Ishikawa (cell line): Measurements from ENCODE around the gene METTL25B.

Experiments used
- CEBPB ChIP-seq: IDR thresholded peaks from 2 replicates; pipeline ENCODE4 v1.6.1; 2012
- CREB1 ChIP-seq: IDR thresholded peaks from 2 replicates; pipeline ENCODE4 v1.6.1; 2012; ENCODE audit warnings: low read depth
- EGR1 ChIP-seq: IDR thresholded peaks from 2 replicates; pipeline ENCODE4 v1.6.1; 2012
- EP300 ChIP-seq: IDR thresholded peaks from 2 replicates; pipeline ENCODE4 v1.6.1; 2012; ENCODE audit warnings: borderline replicate concordance
- FOXM1 ChIP-seq: IDR thresholded peaks from 2 replicates; pipeline ENCODE4 v1.6.1; 2012; ENCODE audit warnings: low read depth, borderline replicate concordance
- MAX ChIP-seq: IDR thresholded peaks from 2 replicates; pipeline ENCODE4 v1.6.1; 2012
- NFIC ChIP-seq: IDR thresholded peaks from 2 replicates; pipeline ENCODE4 v1.6.1; 2012
- RAD21 ChIP-seq: IDR thresholded peaks from 2 replicates; pipeline ENCODE4 v1.6.1; 2012; ENCODE audit warnings: low read depth
- TAF1 ChIP-seq: IDR thresholded peaks from 2 replicates; pipeline ENCODE4 v1.6.1; 2012; ENCODE audit warnings: low read depth, mild to moderate bottlenecking
- TCF12 ChIP-seq: IDR thresholded peaks from 2 replicates; pipeline ENCODE4 v1.6.1; 2012; ENCODE audit warnings: low read depth
- TEAD4 ChIP-seq: IDR thresholded peaks from 2 replicates; pipeline ENCODE4 v1.6.1; 2012
- USF1 ChIP-seq: IDR thresholded peaks from 2 replicates; pipeline ENCODE4 v1.6.1; 2012
- YY1 ChIP-seq: IDR thresholded peaks from 2 replicates; pipeline ENCODE4 v1.6.1; 2012; ENCODE audit warnings: low read depth
- ZBTB7A ChIP-seq: IDR thresholded peaks from 2 replicates; pipeline ENCODE4 v1.6.1; 2012; ENCODE audit warnings: low read depth
- TF ChIP-seq, protein P1 (sequence below): IDR thresholded peaks from 2 replicates; pipeline ENCODE4 v1.6.1; 2012; ENCODE audit warnings: low read depth, mild to moderate bottlenecking

The METTL25B gene

GRCh38 chr1:156684227-156684782 is 44.0 kb upstream of the METTL25B start:
- TF ChIP-seq MAX: no peak
- TF ChIP-seq CEBPB: no peak
- TF ChIP-seq ZBTB7A: no peak
- TF ChIP-seq RAD21: peak; percentile 16; the same call in 1 of the 2 replicates

DNA sequence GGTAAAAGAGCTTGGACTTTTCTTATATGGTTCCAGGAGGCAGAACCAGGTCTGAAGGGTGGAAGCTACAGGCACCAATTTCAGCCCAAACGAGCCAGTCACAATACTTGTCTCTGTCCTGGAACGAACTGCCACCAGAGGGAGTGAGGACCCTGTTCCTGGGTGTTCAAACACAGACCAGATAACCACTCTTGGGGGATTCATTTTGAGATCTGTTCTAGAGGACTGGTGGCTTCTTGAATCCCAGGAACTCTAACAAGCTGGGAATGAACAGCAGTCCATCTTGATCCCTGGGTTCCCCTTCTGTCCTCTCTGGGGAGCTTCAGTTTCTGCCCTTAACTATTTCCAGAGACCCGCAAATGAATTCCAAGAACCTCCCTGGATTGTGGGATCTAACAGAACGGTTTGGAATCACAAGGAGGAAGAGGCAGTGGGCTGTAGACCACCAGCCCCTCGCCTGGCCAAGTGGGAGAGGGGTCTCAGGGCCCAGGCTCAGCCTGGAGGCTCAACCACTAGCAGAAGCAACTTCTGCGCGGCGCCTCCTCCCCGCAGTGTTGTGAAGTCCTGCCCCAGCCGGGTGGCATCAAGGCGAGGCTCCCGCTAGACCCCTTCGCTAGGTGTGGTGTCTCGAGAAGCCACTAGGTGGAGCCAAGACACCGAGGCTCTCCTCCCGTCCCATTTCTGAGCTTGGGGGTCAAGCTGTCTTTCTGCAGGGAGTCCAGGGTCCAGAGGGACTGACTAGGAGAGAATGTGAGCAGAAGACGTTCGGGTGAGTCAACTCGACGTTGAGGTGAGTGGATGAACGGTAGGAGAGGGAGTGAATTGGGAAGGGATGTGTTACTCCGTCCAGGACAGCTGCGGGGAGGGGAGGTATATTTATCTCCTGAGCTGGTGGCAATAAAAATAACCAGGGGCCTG is 39.0 kb upstream of the METTL25B start:
- TF ChIP-seq CEBPB: no peak
- no peak for TF ChIP-seq TEAD4
- no peak for TF ChIP-seq YY1
- peak; percentile 89 for TF ChIP-seq ZBTB7A
- TF ChIP-seq RAD21: peak; percentile 99
- no peak for TF ChIP-seq TAF1
- TF ChIP-seq USF1: no peak
- TF ChIP-seq MAX: peak; percentile 25; the same call in 1 of the 2 replicates
- TF ChIP-seq CREB1: no peak
- no peak for TF ChIP-seq EGR1

DNA sequence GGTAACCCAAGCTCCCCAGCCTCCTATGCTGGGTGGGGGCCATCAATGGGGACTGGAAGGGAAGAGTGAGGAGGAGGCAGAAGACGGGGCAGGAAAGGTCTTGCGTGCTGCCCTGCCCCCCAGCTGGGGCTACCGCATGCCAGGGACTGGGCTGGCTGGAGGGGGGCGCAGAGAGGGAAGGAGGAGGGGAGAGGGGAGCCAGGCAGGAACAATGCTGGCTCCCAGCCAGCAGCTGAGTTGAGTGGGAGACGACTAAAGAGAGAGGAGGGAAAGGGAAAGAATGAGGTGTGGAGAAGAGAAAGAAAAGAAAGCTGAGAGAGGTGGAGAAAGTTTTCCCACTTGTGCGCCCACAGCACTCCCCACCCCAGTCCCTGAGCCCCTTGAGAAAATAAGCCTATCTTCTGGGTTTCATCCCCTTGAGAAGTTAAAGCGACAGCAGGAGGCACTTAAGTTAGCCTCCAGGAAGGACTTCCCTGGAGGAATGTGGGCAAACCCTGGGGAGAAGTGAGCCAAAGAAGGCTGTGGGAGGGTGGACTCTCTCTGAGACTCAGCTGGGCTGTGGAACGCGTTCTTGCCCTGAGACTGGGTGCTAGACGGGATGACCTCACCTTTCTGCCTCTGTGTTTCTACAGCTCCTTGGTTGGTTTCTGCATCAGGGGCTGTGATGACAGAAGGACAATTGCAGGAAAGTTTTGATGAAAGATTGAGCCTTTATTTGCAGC is 38.2 kb upstream of the METTL25B start:
- TF ChIP-seq CREB1: no peak
- no peak for TF ChIP-seq TEAD4

GRCh38 chr1:156690675-156691036 is 37.6 kb upstream of the METTL25B start:
- TF ChIP-seq, protein P1, sequence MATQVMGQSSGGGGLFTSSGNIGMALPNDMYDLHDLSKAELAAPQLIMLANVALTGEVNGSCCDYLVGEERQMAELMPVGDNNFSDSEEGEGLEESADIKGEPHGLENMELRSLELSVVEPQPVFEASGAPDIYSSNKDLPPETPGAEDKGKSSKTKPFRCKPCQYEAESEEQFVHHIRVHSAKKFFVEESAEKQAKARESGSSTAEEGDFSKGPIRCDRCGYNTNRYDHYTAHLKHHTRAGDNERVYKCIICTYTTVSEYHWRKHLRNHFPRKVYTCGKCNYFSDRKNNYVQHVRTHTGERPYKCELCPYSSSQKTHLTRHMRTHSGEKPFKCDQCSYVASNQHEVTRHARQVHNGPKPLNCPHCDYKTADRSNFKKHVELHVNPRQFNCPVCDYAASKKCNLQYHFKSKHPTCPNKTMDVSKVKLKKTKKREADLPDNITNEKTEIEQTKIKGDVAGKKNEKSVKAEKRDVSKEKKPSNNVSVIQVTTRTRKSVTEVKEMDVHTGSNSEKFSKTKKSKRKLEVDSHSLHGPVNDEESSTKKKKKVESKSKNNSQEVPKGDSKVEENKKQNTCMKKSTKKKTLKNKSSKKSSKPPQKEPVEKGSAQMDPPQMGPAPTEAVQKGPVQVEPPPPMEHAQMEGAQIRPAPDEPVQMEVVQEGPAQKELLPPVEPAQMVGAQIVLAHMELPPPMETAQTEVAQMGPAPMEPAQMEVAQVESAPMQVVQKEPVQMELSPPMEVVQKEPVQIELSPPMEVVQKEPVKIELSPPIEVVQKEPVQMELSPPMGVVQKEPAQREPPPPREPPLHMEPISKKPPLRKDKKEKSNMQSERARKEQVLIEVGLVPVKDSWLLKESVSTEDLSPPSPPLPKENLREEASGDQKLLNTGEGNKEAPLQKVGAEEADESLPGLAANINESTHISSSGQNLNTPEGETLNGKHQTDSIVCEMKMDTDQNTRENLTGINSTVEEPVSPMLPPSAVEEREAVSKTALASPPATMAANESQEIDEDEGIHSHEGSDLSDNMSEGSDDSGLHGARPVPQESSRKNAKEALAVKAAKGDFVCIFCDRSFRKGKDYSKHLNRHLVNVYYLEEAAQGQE: no peak
- no peak for TF ChIP-seq TEAD4
- no peak for TF ChIP-seq RAD21
- no peak for TF ChIP-seq EP300
- no peak for TF ChIP-seq CEBPB
- TF ChIP-seq TCF12: no peak
- TF ChIP-seq YY1: no peak

- no peak for TF ChIP-seq YY1
- TF ChIP-seq TAF1: no peak
- TF ChIP-seq CEBPB: no peak
- TF ChIP-seq RAD21: no peak
- TF ChIP-seq USF1: no peak
- TF ChIP-seq, protein P1: no peak
- TF ChIP-seq FOXM1: no peak
- TF ChIP-seq TEAD4: no peak
- TF ChIP-seq MAX: no peak
- TF ChIP-seq TCF12: no peak
- TF ChIP-seq EGR1: no peak
- no peak for TF ChIP-seq CREB1
- TF ChIP-seq NFIC: no peak
- no peak for TF ChIP-seq EP300
- no peak for TF ChIP-seq ZBTB7A
These were observed 37.1 kb upstream of the METTL25B start for GRCh38 chr1:156691191-156691590.
